CD4-positive, alpha-beta T cell treated with Interleukin-1 beta for 1 hour (primary cell): ENCODE measurements around the gene CEBPG.

ENCODE experiments used
- DNase-seq, 2 donors: peaks; one replicate each; pipeline ENCODE4 v3.0.0-alpha.2; 2020 to 2022

Gene CEBPG

DNA sequence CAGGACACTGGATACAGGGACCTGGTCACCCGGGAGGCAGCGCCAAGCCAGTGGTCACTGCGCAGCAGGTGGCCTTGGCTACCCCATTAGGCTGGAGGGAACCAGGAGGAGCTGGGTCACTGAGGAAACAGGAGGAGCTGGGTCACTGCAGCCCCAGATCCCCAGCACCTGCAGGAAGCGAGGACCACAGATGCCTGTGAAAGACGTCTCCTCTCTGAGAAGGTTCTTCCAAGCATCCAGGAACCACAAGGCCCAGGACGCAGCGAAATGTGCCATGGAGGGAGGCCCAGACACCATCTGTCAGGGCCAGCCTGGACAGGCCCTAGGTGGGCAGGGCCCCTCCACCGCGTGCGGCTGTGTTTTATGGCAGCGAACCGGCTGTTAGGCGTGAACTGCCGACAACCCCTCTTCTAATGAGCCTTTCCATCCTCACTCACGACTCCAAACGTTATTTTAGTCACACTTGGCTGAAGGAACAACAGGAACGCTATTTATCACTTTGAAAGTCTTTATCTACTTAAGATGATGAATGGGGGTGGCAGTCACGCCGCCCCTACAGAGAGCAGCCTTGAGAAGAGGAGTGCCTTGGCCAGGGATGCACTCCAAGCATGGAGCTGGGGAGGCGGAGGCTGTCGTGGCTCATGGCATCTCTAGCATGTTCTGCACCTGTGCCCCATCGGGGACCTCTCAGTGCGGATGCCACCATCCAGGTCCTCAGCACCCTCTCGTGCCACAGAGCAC is 53.3 kb downstream of the CEBPG start:
- DNase-seq, result no peak

DNA sequence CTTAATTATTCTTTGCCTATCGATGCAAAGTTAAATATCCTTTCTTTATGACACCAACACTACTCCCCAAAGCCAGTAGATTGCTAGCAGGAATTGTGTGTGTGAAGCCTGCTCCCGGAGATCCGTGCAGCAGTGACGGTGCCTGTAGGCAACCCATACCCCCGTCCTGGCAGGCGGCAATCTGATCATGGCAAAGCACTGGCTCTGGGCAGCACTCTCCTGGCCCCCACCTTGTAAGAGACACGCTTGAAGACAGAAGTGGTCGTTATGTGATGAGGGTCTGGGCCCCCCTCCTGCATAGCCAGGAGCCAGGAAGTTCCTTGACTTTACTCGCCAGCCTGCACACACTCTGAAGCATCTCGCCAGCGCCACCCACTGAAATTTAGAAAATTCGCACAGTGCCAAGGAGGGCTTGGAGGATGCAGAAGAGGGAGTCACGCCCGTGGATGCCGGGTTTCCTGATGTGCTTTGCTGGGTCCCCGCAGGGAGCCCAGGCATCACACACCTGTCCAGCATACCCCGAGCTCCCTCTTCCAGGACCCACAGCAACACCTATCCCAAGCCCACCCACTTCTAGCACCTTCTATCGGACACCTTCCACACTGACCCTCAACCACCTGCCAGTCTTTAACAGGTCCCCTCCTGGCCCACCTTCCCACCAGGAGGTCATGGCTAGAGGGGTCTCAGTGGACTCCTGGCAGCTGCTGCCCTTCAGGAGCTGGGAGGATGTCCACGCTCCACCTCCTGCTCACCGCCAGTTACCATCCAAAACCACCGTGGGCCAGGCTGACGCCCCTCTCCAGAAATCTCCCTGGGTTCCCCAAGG is 54.5 kb downstream of the CEBPG start:
- no peak for DNase-seq

DNA sequence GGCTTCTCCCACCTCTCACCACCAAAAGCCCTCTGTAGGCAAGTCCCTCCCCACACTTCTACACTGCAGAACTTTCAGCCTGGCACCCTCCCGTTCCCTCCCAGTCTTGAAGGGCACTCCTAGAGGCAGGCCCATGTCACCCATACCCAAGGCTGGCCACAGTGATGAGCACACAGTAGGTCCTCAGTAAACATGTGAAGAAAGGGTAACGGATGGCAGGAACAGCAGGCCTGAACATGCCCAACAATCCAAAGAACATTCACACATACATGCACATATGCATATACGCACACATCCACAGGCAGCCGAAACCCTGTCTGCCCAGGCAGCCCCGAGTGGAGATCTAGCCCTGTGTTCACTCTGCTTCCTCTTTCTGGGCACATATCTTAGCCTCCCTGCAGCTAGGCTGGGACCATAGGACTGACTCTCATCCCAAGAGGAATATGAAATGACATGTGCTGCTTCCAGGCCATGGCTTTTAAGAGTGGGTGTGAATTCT is 55.2 kb downstream of the CEBPG start:
- no peak for DNase-seq

DNA sequence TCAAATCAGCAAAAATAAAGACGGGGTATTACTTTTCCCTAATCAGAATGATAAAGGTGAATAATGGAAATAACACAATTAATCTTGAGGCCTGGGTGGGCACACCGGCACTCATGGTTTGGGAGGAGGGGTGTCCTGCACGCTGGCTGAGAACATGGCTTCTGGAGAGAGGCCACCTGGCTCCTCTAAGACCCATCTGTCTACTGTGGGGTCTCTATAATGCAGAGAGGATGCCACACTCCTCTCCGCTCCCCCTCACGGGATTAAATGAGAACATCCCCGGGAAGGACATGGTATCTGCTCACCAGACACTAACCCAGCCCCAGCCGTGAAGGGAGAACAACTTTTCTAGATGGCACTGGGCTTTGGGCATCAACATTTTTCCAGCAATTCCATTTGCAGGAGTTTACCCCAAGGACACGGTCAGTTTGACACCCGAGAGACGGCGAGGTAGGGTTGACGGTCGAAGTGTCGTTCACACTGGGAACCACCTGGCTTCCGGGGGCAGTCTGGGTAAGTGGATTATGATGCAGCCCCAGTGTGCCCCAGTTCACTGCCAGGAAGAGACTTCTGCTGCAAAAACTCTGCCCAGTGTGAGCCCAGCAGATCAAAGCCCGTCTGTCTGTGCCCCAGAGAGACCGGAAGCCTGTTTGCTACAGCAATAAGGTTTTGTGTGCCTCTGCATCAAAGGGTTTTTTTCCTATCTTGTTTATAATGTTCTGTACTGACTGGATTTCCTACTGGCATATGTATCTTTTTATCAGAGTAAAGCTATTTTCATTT is 56.6 kb downstream of the CEBPG start:
- DNase-seq, result peak; percentile 31 to 37

- DNase-seq, result peak; percentile 58 to 59
These were observed 57.3 kb downstream of the CEBPG start for GRCh38 chr19:33430674-33431277.

DNA sequence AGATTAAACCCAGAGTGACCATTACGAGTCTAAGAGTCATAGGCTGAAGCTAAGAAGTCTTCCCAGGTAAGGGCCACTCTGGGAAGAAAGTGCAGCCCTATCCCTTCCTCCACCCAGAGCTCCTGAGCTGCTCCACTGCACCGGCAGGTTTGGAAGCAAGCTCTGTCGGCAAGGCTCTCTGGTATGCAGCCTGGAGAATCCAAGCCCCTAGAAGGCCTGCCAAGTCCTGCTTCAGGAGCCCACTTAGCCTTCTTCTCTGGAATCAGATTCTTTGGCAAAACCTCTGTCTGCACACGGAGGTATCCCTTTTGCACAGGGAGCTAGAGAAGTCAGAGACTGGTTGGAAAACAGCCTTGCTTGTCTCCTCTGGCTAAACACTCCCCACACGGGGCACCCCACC is 58.5 kb downstream of the CEBPG start:
- DNase-seq, result no peak
